Neural cell (in vitro differentiated cells): ENCODE results near the gene SHD. TPM values are rescaled to one million over a fixed set of nuclear protein-coding genes. Genes with fewer than 3 reads are reported as not detected.

ENCODE experiments used
- H2AFZ ChIP-seq: fragments of 200-600, 300-800 bp; sonication (generic), shearing (Covaris generic); 2 replicates; pipeline ENCODE4 v1.6.0; 2014; ENCODE audit warnings: low read depth, mild to moderate bottlenecking, antibody characterized with exemption, low read length, moderate library complexity
- H3F3A ChIP-seq: fragments of 200-600 bp; shearing (Covaris generic); 2 replicates; pipeline ENCODE4 v1.6.1; 2016; ENCODE audit warnings: mild to moderate bottlenecking, moderate library complexity, mixed read lengths, antibody characterized with exemption, low read length; ENCODE audit not compliant: insufficient read depth, poor library complexity, severe bottlenecking
- H3K27ac ChIP-seq: fragments of 200-600, 300-800 bp; sonication (generic), shearing (Covaris generic); 2 replicates; pipeline ENCODE4 v1.5.1; 2014; ENCODE audit warnings: mild to moderate bottlenecking, low read length, moderate library complexity
- H3K27me3 ChIP-seq: fragments of 300-800, 200-600 bp; sonication (generic), shearing (Covaris generic); 2 replicates; pipeline ENCODE4 v1.6.0; 2014; ENCODE audit warnings: mild to moderate bottlenecking, low read depth, low read length, moderate library complexity; ENCODE audit not compliant: insufficient read depth
- H3K36me3 ChIP-seq: fragments of 300-800, 200-600 bp; sonication (generic), shearing (Covaris generic); 2 replicates; pipeline ENCODE4 v1.5.1; 2014; ENCODE audit warnings: mild to moderate bottlenecking, antibody characterized with exemption, low read length, moderate library complexity; ENCODE audit not compliant: insufficient read depth
- H3K4me2 ChIP-seq: fragments of 300-800, 200-600 bp; sonication (generic), shearing (Covaris generic); 2 replicates; pipeline ENCODE4 v1.6.0; 2014; ENCODE audit warnings: mild to moderate bottlenecking, low read length
- H3K4me3 ChIP-seq: fragments of 300-800, 200-600 bp; sonication (generic), shearing (Covaris generic); 2 replicates; pipeline ENCODE4 v1.5.1; 2014; ENCODE audit warnings: mild to moderate bottlenecking, low read length, moderate library complexity
- H3K79me2 ChIP-seq: fragments of 200-600 bp; shearing (Covaris generic); replicated peaks from 2 replicates; pipeline ENCODE4 v1.6.0; 2014; ENCODE audit warnings: mild to moderate bottlenecking, low read length, moderate library complexity; ENCODE audit not compliant: insufficient read depth
- H3K9ac ChIP-seq: fragments of 300-800, 200-600 bp; sonication (generic), shearing (Covaris generic); 2 replicates; pipeline ENCODE4 v1.6.1; 2016; ENCODE audit warnings: mild to moderate bottlenecking, low read length, mixed read lengths
- H3K9me2 ChIP-seq: fragments of 200-600 bp; shearing (Covaris generic); 2 replicates; pipeline ENCODE4 v1.6.1; 2016; ENCODE audit warnings: mild to moderate bottlenecking, low read length, mixed read lengths; ENCODE audit not compliant: insufficient read depth
- H3K9me3 ChIP-seq: fragments of 200-600, 300-800 bp; sonication (generic), shearing (Covaris generic); 2 replicates; pipeline ENCODE4 v1.6.1; 2016; ENCODE audit warnings: mild to moderate bottlenecking, mixed run types, low read length, moderate library complexity, mixed read lengths
- H4K20me1 ChIP-seq: fragments of 200-600 bp; shearing (Covaris generic); 2 replicates; pipeline ENCODE4 v1.6.1; 2016; ENCODE audit warnings: mild to moderate bottlenecking, mixed run types; ENCODE audit not compliant: insufficient read depth
- CTCF ChIP-seq: fragments of 450-650 bp; IDR thresholded peaks from 2 replicates; pipeline ENCODE4 v1.5.1; 2014; ENCODE audit warnings: antibody characterized with exemption, mild to moderate bottlenecking, moderate library complexity; ENCODE audit not compliant: poor library complexity, severe bottlenecking
- EP300 ChIP-seq: fragments of 450-650 bp; conservative IDR thresholded peaks from 2 replicates; pipeline ENCODE4 v1.6.1; 2014; ENCODE audit warnings: antibody characterized with exemption, mild to moderate bottlenecking, moderate library complexity; ENCODE audit not compliant: poor library complexity, severe bottlenecking
- EZH2 ChIP-seq: fragments of 200-600, 300-800 bp; shearing (Covaris generic), sonication (generic); IDR thresholded peaks from 2 replicates; pipeline ENCODE4 v1.6.1; 2014; ENCODE audit warnings: antibody characterized with exemption, low read length, borderline replicate concordance, mild to moderate bottlenecking; ENCODE audit not compliant: insufficient read depth, poor library complexity, severe bottlenecking
- MXI1 ChIP-seq: fragments of 450-650 bp; conservative IDR thresholded peaks from 2 replicates; pipeline ENCODE4 v1.6.1; 2014; ENCODE audit warnings: antibody characterized with exemption, mild to moderate bottlenecking; ENCODE audit not compliant: poor library complexity, severe bottlenecking
- POLR2AphosphoS5 ChIP-seq: IDR thresholded peaks from 2 replicates; pipeline ENCODE4 v1.6.1; 2012
- RAD21 ChIP-seq: fragments of 450-650 bp; conservative IDR thresholded peaks from 2 replicates; pipeline ENCODE4 v1.6.1; 2014; ENCODE audit warnings: antibody characterized with exemption, mild to moderate bottlenecking, moderate library complexity
- REST ChIP-seq: IDR thresholded peaks from 2 replicates; pipeline ENCODE4 v1.6.1; 2012; ENCODE audit warnings: borderline replicate concordance
- SMC3 ChIP-seq: fragments of 450-650 bp; conservative IDR thresholded peaks from 2 replicates; pipeline ENCODE4 v1.6.1; 2014; ENCODE audit warnings: antibody characterized with exemption, mild to moderate bottlenecking, moderate library complexity; ENCODE audit not compliant: poor library complexity
- TAF1 ChIP-seq: IDR thresholded peaks from 2 replicates; pipeline ENCODE4 v1.6.1; 2012; ENCODE audit warnings: low read depth
- polyA plus RNA-seq: library from polyadenylated mRNA; depleted of rRNA; stranded (reverse); fragments of >200 nt; gene quantifications from 2 replicates; pipeline ENCODE4 v1.2.3, GENCODE V29; 2014

The SHD gene
- polyA plus RNA-seq, 1 donor from 2014 or later, result 188 TPM

GRCh38 chr19:4313847-4314490 lies 34.9 kb downstream of the SHD start:
- Histone ChIP-seq H3K4me2 (no peak overlapping the region), H3K4me3 (no peak overlapping the region), H2AFZ (no peak overlapping the region), H3K9me2 (no peaks in the 10 kb centered on the region), H3K9me3 (no peaks in the 10 kb centered on the region), H3K79me2 (no peaks in the 10 kb centered on the region), H3K27me3 (no peaks in the 10 kb centered on the region), H3F3A (no peaks in the 10 kb centered on the region), H4K20me1 (no peaks in the 10 kb centered on the region), H3K36me3 (peaks cover 20% of the 10 kb centered on the region), H3K27ac (no peak overlapping the region), H3K9ac (no peak overlapping the region)
- TF ChIP-seq REST (no peak), MXI1 (no peak), EZH2 (no peak), POLR2AphosphoS5 (no peak), EP300 (no peak), RAD21 (no peak)

GRCh38 chr19:4316956-4317355 lies 37.9 kb downstream of the SHD start:
- no peaks in the 10 kb centered on the region for H3F3A ChIP-seq
- H3K9ac ChIP-seq, result no peak overlapping the region
- H3K4me3 ChIP-seq, result no peak overlapping the region
- H3K9me3 ChIP-seq, result no peaks in the 10 kb centered on the region
- H4K20me1 ChIP-seq, result no peaks in the 10 kb centered on the region
- TF ChIP-seq CTCF (no peak), EZH2 (no peak), MXI1 (no peak), RAD21 (no peak), REST (no peak), TAF1 (no peak), SMC3 (no peak), EP300 (no peak), POLR2AphosphoS5 (no peak)
- H3K27ac ChIP-seq, result no peak overlapping the region
- no peaks in the 10 kb centered on the region for H3K27me3 ChIP-seq
- H3K36me3 ChIP-seq, result peaks cover 10% of the 10 kb centered on the region
- H3K79me2 ChIP-seq, result no peaks in the 10 kb centered on the region
- H3K9me2 ChIP-seq, result no peaks in the 10 kb centered on the region
- H3K4me2 ChIP-seq, result no peak overlapping the region
- H2AFZ ChIP-seq, result no peak overlapping the region
